Measurements from ENCODE around the gene KRT4.
"Not testable (repeated sequence)": the region's sequence is repeated elsewhere in the genome, so short reads cannot be mapped to it uniquely, and the experiment has no call there.

KRT4 gene

GRCh38 chr12:52767020-52767379 lies 46.9 kb downstream of the KRT4 start:
- Histone ChIP-seq H3K27me3 (replicated peaks; ENCODE audit: control insufficient read depth, insufficient read depth, low read length, poor library complexity, severe bottlenecking) (no peaks in the 10 kb centered on the region), H3K4me3 (ENCODE audit: insufficient read depth, low read depth, low read length, poor library complexity, severe bottlenecking) (no peak overlapping the region), H3K4me1 (ENCODE audit: control insufficient read depth, insufficient read depth, low read length, poor library complexity, severe bottlenecking) (no peaks in the 10 kb centered on the region), H3K27ac (ENCODE audit: insufficient read depth, low read length, poor library complexity, severe bottlenecking) (no peak overlapping the region), H3K36me3 (ENCODE audit: control insufficient read depth, insufficient read depth, low read length) (no peaks in the 10 kb centered on the region), H3K9me3 (ENCODE audit: control insufficient read depth, low read length) (no peaks in the 10 kb centered on the region)
- DNase-seq: no peak

DNA sequence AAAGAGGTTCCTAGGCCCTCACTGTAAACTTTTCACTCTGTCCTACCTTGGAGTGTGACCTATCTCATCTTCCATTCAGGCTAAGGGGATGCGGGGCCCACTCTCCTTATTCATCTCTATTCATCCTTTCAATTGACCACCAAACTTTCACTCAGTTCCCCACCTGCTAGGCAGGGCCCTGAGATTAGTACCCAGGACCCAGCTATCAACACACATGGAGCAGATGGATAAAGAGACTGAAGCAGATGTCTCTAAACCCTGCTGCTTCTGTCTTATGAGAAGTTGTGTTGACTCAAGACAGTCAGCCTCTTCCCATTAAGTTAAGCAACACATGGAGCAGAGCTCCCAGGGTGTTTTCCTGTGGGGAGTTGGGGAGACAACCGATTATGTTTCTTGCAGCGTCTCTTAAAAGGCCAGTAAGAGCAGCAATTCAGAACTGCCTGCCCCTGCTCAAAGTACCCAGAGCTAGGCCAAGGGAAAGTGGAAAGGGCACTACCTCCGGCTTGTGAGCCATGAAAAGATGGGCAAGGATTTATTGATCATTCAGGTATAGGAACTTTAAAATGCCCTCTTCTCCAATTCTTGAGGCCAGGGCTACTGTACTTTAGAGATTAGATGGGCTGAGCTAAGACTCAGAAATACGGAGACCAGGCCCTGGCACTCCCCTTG lies 47.4 kb downstream of the KRT4 start:
- no peak overlapping the region for H3K4me3 ChIP-seq (ENCODE audit: insufficient read depth, low read depth, low read length, poor library complexity, severe bottlenecking)
- H3K27ac ChIP-seq (ENCODE audit: insufficient read depth, low read length, poor library complexity, severe bottlenecking): no peak overlapping the region
- H3K27me3 ChIP-seq (replicated peaks; ENCODE audit: control insufficient read depth, insufficient read depth, low read length, poor library complexity, severe bottlenecking): no peaks in the 10 kb centered on the region
- no peak for DNase-seq
- no peaks in the 10 kb centered on the region for H3K4me1 ChIP-seq (ENCODE audit: control insufficient read depth, insufficient read depth, low read length, poor library complexity, severe bottlenecking)
- H3K36me3 ChIP-seq (ENCODE audit: control insufficient read depth, insufficient read depth, low read length): no peaks in the 10 kb centered on the region
- no peaks in the 10 kb centered on the region for H3K9me3 ChIP-seq (ENCODE audit: control insufficient read depth, low read length)

GRCh38 chr12:52765702-52766101 lies 48.2 kb downstream of the KRT4 start:
- Histone ChIP-seq H3K9me3 (ENCODE audit: control insufficient read depth, low read length) (no peaks in the 10 kb centered on the region), H3K27me3 (replicated peaks; ENCODE audit: control insufficient read depth, insufficient read depth, low read length, poor library complexity, severe bottlenecking) (no peaks in the 10 kb centered on the region), H3K4me3 (ENCODE audit: insufficient read depth, low read depth, low read length, poor library complexity, severe bottlenecking) (no peak overlapping the region), H3K36me3 (ENCODE audit: control insufficient read depth, insufficient read depth, low read length) (no peaks in the 10 kb centered on the region), H3K4me1 (ENCODE audit: control insufficient read depth, insufficient read depth, low read length, poor library complexity, severe bottlenecking) (no peaks in the 10 kb centered on the region), H3K27ac (ENCODE audit: insufficient read depth, low read length, poor library complexity, severe bottlenecking) (no peak overlapping the region)
- DNase-seq: no peak

DNA sequence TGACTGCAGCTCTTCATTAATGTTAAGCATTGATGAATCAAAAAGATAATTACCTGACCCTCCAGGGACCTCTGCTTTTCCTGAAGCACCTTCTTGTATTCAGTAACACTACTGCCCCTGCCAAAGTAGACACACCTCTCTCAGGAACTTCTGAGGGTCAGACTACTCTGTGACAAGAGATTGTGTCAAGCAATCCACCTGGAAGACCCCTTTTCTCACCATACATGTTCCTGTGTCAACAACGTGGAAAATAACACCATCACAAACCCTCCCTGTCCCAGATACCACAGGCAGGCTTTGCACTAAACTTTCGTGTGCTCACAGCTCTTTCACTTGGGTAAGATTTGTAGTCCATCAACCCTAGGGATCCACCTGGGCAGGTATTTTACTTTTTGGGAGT lies 49.9 kb downstream of the KRT4 start:
- Histone ChIP-seq H3K9me3 (ENCODE audit: control insufficient read depth, low read length) (no peaks in the 10 kb centered on the region), H3K4me3 (ENCODE audit: insufficient read depth, low read depth, low read length, poor library complexity, severe bottlenecking) (no peak overlapping the region), H3K27ac (ENCODE audit: insufficient read depth, low read length, poor library complexity, severe bottlenecking) (no peak overlapping the region), H3K27me3 (replicated peaks; ENCODE audit: control insufficient read depth, insufficient read depth, low read length, poor library complexity, severe bottlenecking) (no peaks in the 10 kb centered on the region), H3K4me1 (ENCODE audit: control insufficient read depth, insufficient read depth, low read length, poor library complexity, severe bottlenecking) (no peaks in the 10 kb centered on the region), H3K36me3 (ENCODE audit: control insufficient read depth, insufficient read depth, low read length) (no peaks in the 10 kb centered on the region)
- DNase-seq: no peak

- H3K9me3 ChIP-seq (ENCODE audit: control insufficient read depth, low read length): no peaks in the 10 kb centered on the region
- no peak overlapping the region for H3K27ac ChIP-seq (ENCODE audit: insufficient read depth, low read length, poor library complexity, severe bottlenecking)
- no peaks in the 10 kb centered on the region for H3K27me3 ChIP-seq (replicated peaks; ENCODE audit: control insufficient read depth, insufficient read depth, low read length, poor library complexity, severe bottlenecking)
- H3K4me3 ChIP-seq (ENCODE audit: insufficient read depth, low read depth, low read length, poor library complexity, severe bottlenecking): no peak overlapping the region
- DNase-seq: no peak
- no peaks in the 10 kb centered on the region for H3K36me3 ChIP-seq (ENCODE audit: control insufficient read depth, insufficient read depth, low read length)
- no peaks in the 10 kb centered on the region for H3K4me1 ChIP-seq (ENCODE audit: control insufficient read depth, insufficient read depth, low read length, poor library complexity, severe bottlenecking)
Measured at GRCh38 chr12:52763036-52763659, 50.8 kb downstream of the KRT4 start.

DNA sequence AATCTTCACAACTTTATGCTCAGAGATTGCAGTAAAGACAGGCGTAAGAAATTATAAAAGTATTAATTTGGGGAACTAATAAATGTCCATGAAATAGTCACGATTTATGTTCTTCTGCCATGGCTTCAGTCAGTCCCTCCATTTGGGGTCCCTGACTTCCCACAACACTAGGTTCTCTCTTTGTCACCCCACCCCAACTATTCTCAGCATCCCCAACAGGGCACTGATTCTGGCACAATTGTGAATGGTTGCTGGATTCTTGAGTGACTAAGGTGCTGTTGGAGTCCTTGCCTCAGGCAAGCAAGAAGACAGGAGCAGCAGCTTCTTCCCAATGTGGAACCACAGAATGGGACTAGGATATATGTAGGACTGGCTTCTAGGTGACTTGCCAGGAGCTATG lies 52.1 kb downstream of the KRT4 start:
- H3K9me3 ChIP-seq (ENCODE audit: control insufficient read depth, low read length): no peaks in the 10 kb centered on the region
- H3K27ac ChIP-seq (ENCODE audit: insufficient read depth, low read length, poor library complexity, severe bottlenecking): no peak overlapping the region
- no peak for DNase-seq
- H3K36me3 ChIP-seq (ENCODE audit: control insufficient read depth, insufficient read depth, low read length): no peaks in the 10 kb centered on the region
- no peaks in the 10 kb centered on the region for H3K4me1 ChIP-seq (ENCODE audit: control insufficient read depth, insufficient read depth, low read length, poor library complexity, severe bottlenecking)
- no peak overlapping the region for H3K4me3 ChIP-seq (ENCODE audit: insufficient read depth, low read depth, low read length, poor library complexity, severe bottlenecking)
- H3K27me3 ChIP-seq (replicated peaks; ENCODE audit: control insufficient read depth, insufficient read depth, low read length, poor library complexity, severe bottlenecking): no peaks in the 10 kb centered on the region

DNA sequence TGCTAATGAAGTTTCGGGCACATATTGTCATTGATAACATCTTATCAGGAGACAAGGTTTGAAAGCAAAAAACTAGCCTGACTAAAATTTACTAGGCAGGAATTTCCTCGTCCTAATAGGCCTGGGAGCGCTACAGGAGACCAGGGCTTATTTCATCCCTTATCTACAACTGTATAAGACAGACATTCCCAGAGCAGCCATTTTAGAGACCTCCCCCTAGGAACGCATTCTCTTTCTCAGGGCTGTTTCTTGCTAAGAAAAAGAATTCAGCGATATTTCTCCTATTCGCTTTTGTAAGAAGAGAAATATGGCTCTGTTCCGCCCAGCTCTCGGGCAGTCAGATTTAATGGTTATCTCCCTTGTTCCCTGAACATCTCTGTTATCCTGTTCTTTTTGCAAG lies 52.7 kb downstream of the KRT4 start:
- not testable (repeated sequence) for H3K4me1 ChIP-seq (ENCODE audit: control insufficient read depth, insufficient read depth, low read length, poor library complexity, severe bottlenecking); H3K36me3 ChIP-seq (ENCODE audit: control insufficient read depth, insufficient read depth, low read length); H3K4me3 ChIP-seq (ENCODE audit: insufficient read depth, low read depth, low read length, poor library complexity, severe bottlenecking); H3K9me3 ChIP-seq (ENCODE audit: control insufficient read depth, low read length); DNase-seq; H3K27ac ChIP-seq (ENCODE audit: insufficient read depth, low read length, poor library complexity, severe bottlenecking); H3K27me3 ChIP-seq (replicated peaks; ENCODE audit: control insufficient read depth, insufficient read depth, low read length, poor library complexity, severe bottlenecking)

DNA sequence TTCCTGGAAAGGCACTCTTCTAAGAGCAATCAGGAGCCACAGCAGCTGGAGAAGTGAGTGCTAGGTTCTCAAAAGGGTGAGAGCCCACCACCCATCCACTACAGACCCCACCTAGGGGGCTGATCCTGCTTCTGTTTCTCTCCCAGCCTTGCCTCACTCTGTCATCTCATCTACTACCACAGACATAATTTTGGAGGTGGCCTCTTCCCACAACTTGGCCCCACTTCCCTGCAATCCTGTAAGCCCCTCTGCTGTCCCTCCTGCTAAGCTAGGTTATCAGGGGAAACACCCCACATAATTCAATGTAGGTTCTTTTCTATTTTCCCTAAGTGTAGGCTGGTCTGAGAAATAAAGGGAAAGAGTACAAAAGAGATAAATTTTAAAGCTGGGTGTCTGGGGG lies 53.3 kb downstream of the KRT4 start:
- Histone ChIP-seq H3K27ac (ENCODE audit: insufficient read depth, low read length, poor library complexity, severe bottlenecking) (no peak overlapping the region), H3K9me3 (ENCODE audit: control insufficient read depth, low read length) (no peaks in the 10 kb centered on the region), H3K4me1 (ENCODE audit: control insufficient read depth, insufficient read depth, low read length, poor library complexity, severe bottlenecking) (no peaks in the 10 kb centered on the region)

GRCh38 chr12:52759695-52760094 lies 54.2 kb downstream of the KRT4 start:
- no peak for DNase-seq
- H3K9me3 ChIP-seq (ENCODE audit: control insufficient read depth, low read length): no peaks in the 10 kb centered on the region
- no peaks in the 10 kb centered on the region for H3K36me3 ChIP-seq (ENCODE audit: control insufficient read depth, insufficient read depth, low read length)
- H3K27me3 ChIP-seq (replicated peaks; ENCODE audit: control insufficient read depth, insufficient read depth, low read length, poor library complexity, severe bottlenecking): no peaks in the 10 kb centered on the region
- H3K4me3 ChIP-seq (ENCODE audit: insufficient read depth, low read depth, low read length, poor library complexity, severe bottlenecking): no peak overlapping the region
- no peaks in the 10 kb centered on the region for H3K4me1 ChIP-seq (ENCODE audit: control insufficient read depth, insufficient read depth, low read length, poor library complexity, severe bottlenecking)
- H3K27ac ChIP-seq (ENCODE audit: insufficient read depth, low read length, poor library complexity, severe bottlenecking): no peak overlapping the region

More for the DNA sequence above, 53.3 kb downstream of the KRT4 start:
- Histone ChIP-seq H3K27me3 (replicated peaks; ENCODE audit: control insufficient read depth, insufficient read depth, low read length, poor library complexity, severe bottlenecking) (no peaks in the 10 kb centered on the region), H3K4me3 (ENCODE audit: insufficient read depth, low read depth, low read length, poor library complexity, severe bottlenecking) (no peak overlapping the region), H3K36me3 (ENCODE audit: control insufficient read depth, insufficient read depth, low read length) (no peaks in the 10 kb centered on the region)
- no peak for DNase-seq

DNA sequence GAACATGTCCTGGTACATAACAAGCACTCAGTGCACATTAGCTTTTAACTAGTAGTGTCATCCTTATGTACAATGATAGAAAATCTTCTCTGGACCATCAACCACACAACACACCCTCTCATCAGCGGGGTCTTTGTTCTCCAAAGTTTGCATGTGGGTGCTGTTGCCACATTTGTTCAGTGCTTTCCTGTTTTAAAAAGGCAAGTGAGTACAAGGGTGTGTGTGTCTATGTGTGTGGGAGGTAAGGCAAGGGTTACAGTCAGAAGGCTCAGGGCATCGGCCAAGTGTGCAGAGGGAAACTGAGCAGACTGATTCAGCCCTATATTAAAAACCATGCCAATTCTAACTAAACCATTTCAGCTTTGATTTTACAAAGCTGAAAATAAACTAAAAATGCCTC lies 54.7 kb downstream of the KRT4 start:
- Histone ChIP-seq H3K9me3 (ENCODE audit: control insufficient read depth, low read length) (no peaks in the 10 kb centered on the region), H3K36me3 (ENCODE audit: control insufficient read depth, insufficient read depth, low read length) (no peaks in the 10 kb centered on the region), H3K27ac (ENCODE audit: insufficient read depth, low read length, poor library complexity, severe bottlenecking) (no peak overlapping the region), H3K4me3 (ENCODE audit: insufficient read depth, low read depth, low read length, poor library complexity, severe bottlenecking) (no peak overlapping the region), H3K4me1 (ENCODE audit: control insufficient read depth, insufficient read depth, low read length, poor library complexity, severe bottlenecking) (no peaks in the 10 kb centered on the region), H3K27me3 (replicated peaks; ENCODE audit: control insufficient read depth, insufficient read depth, low read length, poor library complexity, severe bottlenecking) (no peaks in the 10 kb centered on the region)
- no peak for DNase-seq

Data from effector memory CD4-positive, alpha-beta T cell (primary cell).